Measurements from ENCODE around the gene PHETA1.

GRCh38 chr12:111318450-111318849, 50.4 kb downstream of the PHETA1 start:
- TF ChIP-seq, protein P1, sequence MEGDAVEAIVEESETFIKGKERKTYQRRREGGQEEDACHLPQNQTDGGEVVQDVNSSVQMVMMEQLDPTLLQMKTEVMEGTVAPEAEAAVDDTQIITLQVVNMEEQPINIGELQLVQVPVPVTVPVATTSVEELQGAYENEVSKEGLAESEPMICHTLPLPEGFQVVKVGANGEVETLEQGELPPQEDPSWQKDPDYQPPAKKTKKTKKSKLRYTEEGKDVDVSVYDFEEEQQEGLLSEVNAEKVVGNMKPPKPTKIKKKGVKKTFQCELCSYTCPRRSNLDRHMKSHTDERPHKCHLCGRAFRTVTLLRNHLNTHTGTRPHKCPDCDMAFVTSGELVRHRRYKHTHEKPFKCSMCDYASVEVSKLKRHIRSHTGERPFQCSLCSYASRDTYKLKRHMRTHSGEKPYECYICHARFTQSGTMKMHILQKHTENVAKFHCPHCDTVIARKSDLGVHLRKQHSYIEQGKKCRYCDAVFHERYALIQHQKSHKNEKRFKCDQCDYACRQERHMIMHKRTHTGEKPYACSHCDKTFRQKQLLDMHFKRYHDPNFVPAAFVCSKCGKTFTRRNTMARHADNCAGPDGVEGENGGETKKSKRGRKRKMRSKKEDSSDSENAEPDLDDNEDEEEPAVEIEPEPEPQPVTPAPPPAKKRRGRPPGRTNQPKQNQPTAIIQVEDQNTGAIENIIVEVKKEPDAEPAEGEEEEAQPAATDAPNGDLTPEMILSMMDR (IDR thresholded peaks at IDR 0.05; ENCODE audit: insufficient read depth, low read depth, low read length): no peak
- TF ChIP-seq EZH2 (IDR thresholded peaks at IDR 0.05; ENCODE audit: insufficient read depth, low read length): no peak
